DMS53 treated with DMSO at 0.1 percent for 48 hours (cell line): ENCODE measurements around the gene LZTFL1.

ENCODE experiments used
- DNase-seq: peaks from one replicate; lab custom pipeline; 2025; ENCODE audit not compliant: unreplicated experiment; lab: John Stamatoyannopoulos, UW

Gene LZTFL1

DNA sequence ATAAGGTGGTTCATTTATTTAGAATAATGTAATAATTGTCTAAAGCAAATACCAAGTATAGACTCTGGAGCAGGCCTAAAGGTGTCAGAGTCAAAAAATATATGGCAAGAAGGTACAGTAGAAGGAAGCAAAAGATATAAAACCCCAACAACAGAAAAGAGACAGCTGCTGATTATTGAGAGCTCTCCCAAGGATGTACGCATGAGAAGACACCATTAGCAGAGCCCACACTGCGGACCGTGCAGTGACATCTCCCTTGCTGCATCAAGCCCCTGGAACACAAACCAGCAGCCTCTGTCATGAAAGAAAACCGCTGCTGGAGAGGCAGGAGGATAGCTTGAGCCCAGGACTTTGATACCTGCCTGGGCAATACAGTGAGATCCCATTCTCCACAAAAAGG is 27.6 kb downstream of the LZTFL1 start:
- DNase-seq = no peak

DNA sequence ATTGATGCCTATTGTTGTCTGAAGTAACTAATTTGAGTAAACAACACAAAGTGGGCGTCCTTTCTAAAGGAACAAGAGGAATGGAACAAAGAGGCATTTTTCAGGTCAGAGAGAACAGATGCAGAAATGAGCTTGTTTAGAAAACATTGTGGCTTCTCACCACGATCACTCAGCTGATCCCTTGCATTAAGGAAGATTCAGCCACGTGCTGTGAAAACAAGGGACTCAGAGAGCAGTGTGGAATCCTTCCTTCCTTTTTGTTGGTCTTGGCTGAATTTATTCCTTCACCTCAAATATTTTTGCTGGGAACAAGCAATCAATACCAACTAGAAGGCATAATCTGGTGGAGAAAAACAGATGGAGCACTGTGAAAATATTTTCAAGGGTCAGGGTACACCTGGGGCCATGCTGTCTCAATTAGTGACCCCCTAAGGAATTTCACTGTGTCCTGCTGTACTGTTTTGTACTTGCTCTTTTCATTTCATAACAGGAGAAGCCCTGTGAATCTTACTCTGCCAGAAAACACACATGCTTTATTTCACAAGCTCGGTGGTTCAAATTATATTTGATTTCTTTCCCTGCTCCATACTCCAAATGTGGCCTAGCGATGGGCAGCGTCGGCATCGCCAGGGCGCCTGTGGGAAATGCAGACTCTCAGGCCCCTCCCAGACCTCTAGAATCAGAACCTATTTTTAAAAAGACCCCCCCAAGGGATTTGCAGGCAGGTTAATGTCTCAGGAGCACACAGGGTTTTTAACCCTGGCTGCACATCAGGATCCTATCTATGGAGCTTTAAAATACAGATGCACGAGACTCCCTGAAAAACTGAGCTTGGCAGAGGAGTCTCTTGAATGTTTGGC is 34.0 kb downstream of the LZTFL1 start:
- DNase-seq = peak; percentile 9

DNA sequence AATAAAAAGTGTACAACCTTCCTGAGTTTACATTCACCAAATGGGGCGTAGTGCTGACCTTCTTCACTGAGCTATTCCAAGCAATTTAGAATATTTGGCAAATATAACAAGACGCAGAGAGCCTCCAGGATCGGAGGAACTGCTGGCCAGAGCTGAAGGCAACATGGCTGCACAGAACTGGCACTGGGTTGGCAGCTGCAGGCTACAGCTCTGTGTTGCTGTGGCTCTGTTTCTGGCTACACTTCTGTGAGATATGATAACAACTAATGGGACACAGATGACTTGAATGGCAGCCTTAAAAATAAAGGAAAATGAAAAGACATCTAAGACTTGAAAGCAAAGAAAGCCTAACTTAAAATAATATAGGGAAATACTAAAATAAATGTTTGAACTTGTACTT is 34.8 kb downstream of the LZTFL1 start:
- no peak for DNase-seq

DNA sequence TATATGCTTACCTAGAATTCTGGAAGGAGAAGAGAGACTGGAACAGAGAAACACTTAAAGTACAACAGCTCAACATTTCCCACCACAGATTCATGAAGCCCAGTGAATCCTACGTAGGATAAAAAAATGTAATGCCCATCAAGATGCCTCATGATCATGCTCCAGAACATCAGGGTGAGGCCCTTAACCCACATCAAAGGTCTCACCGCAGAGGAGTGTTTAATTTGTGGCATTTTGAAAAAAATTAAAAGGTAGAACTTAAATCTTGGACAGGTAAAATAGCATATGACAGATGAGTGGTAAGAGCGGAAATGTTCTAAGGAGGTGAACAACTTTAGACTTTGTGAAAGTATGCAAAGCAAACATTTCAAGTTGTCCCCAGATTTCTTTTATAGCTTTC is 35.8 kb downstream of the LZTFL1 start:
- DNase-seq = no peak

DNA sequence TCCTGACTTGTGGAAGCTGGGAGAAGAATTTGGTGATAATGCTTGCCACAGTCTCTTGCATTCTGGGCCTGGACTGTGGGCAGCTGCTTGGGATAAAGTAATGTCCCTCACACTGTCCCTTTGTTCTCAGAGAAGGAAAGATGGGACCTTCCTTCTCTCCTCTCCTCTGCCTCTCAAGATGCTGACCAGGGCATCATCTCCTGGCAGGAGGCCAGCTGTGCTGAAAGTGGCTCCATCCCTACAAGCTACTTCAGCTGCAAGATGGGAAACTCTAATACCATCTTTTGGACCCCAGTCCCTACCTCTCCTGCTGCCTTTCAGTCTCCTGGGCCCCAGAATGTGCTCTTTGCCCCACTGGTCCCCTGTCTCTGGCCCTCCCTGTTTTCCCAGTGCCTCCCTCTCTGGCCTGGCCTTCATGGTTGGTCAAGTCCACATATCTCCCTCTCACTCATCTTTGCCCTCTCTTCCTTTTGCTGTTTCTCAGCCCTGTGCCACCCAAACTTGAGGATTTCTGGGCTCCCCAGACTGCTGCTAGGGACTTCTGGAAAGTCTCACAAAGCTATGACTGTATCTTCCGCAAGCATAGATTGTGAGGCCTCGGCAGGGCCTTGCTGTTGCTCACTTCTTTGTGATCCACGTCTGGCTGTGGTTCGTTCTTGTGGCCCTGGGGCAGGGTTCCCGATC is 38.5 kb downstream of the LZTFL1 start:
- no peak for DNase-seq

DNA sequence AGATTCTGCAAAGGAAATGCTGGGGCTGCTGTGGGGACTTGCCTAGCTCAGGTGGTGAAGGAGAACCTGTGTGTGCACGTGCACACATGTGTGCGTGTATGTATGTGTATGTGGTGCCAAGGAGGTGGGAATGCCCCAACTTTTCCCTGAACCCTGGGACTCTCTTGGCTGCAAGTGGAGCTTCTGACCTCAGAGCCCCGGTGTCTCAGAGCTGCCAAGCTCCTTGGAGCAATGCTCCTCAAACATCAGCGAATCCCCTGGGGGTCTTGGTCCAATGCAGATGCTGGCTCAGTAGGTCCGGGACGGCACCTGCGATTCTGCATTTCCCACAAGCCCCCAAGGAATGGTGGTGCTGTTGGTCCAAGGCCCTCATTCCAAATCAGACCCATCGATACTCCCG is 39.8 kb downstream of the LZTFL1 start:
- DNase-seq = no peak

DNA sequence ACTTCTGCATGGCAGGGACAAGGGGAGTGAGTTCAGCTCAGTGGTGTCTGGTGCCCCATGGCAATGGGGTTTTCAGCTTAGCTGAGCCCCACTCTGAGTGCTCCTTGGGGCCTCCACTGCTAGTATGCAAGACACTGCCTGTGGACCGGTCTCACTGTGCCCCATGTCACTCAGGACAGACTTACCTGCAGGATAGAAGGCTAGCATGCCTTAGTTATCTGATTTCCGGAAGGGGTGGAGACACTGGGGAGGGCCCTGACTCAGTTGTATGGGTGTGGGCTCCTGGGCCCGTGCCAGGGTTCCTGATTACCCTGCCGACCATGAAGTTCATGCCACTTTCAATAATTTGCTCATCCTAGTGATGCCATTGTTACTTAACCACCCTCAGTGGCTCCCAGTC is 41.3 kb downstream of the LZTFL1 start:
- no peak for DNase-seq

DNA sequence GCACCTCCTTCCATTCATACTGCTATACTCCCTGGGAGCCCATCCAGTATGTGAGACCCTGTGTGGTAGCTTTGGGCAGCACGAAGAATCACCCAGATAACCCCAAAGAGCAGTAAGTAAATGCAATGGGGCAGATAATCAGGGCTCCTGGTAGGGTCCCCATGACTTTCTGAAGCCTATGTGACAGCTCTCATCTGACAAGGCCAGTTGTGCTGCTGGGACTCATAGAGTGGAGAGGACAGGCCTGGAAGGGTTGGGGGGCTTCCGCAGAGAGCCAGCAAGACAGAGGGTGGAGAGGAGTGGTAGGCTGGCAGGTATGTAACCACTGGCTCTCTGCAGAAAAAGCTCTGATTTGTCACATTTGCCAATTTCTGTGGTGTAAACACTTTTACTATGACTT is 42.3 kb downstream of the LZTFL1 start:
- DNase-seq = no peak

DNA sequence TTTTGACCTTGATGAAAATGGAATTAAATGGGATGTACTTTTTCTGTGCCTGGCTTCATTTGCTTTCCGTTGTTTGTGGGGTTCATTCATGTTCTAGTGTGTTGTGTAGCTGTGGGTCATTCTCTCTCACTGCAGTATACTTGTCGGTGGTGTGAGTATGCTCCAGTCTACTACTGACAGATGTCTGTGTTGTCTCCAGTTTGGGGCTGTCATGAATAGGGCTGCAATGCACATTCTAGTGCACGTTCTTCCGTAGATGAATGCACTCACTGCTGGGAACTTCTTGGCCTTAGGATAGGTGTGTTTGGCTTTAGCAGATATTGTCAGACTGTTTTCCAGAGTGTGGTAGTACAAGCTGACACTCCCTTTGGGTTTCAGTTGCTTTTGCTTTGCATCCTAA is 43.9 kb downstream of the LZTFL1 start:
- DNase-seq = no peak

DNA sequence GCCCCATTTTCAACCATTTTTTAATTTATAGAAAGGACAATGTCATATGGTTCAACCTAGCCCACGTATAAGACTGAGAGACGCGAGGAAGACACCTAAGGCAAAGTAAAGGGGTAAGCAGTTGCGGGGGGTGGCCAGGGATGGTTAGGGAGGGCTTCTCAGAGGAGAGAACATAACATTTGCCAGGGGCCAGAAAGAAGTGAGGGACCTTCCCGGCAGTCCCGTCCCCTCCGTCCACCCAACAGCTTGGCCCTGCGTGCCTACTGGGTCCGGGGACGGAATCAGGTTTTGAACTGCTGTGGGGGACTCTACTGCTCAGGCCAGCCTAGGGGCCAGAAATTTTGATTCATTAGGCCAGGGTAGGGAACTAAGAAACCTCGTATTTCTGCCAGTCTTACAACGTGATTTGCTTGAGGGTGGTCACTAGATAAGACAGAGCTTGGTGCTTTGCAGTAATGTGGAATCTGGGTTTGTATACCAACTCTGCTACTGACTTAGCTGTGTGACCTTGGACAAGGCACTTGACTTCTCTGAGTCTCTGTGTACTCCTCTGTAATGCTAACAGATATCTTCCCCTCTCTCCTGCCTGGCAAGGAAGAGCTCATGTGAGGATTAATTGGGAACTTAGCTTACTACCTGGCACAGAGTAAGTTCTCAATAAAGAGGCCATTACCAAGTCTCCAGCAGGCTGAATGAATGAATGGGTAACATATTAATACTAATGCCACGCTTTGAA is 44.8 kb downstream of the LZTFL1 start:
- DNase-seq = no peak

DNA sequence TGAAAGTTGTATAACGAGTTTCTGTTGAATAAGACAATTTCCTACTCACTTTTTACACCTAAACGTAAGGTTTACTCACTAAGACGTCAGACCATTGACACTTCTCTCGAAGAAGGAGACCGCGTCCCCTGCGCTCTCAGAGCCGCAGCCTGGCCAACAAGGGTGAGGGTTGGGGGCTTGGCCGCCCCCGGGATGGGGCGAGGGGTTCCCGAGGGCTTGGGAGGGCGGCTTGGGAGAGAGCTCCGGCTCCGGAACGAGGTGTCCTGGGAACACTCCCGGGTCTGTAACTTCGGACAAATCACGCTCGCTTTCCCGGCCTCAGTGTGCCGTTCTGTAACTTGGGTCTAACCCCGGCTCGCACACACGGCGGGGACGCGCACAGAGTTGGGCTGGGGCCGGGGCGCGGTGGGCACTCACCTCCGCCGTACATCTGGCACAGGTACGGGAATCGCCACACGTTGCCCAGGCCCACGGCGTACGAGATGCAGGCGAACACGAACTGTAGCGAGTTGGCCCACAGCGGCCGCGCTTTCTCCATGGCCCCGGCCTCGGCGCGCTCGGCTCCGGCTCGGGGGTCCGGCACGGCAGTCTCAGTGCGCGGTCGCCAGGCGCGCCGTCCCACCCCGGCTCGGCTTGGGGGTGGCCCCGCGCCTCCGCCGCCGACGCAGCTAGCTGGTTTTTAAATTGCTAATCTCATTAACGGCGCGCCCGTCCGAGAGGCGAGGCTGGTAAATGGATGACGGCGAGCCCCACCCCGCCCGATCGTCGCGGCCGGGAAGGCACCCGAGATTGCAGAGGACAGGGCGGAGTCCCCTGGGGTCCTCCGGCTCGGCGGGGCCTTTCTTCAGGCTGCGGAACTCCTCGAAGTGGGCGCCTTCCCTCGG is 45.8 kb downstream of the LZTFL1 start, which contains the start of gene SLC6A20:
Gene SLC6A20 (minus strand): TSS at position 655 of the 884 bp plus-strand sequence. CDS start 117 bp downstream, at position 538.
- DNase-seq = no peak

DNA sequence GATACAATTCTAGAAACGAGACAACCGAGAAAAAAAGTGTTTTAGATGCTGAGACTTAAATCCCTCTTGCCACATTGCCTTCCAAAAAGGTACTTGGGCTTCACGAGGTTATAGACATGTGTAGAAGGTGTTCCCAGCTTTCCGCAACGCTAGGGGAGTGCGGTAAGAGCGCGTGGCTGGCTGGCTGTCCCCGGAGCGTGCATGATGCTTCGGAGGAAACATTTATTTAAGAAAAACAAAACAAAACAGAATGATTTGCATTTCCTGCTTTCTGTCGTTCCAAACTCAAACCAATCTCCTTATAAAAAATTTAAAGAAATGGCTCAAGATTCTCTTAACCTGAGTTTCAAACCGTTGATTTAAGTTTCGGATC is 46.4 kb downstream of the LZTFL1 start:
- DNase-seq = no peak

DNA sequence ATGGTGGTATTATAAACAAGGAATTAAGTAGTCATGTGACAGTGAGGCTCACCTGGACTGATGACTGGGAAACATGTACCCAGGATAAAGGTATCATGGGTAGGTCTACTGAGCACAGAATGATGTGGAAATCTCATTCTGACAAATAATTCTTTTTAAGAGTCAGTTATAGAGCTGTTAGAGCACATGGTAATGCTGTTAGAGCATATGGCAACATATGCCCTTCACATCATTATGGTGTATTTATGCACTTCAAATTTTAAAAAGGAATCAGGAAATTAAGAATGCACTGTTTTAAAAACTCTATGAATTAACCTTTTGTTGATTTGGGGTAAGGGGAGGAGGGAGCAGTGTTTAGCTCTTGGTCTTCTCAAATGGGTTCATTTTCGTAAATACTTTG is 47.3 kb downstream of the LZTFL1 start:
- no peak for DNase-seq

DNA sequence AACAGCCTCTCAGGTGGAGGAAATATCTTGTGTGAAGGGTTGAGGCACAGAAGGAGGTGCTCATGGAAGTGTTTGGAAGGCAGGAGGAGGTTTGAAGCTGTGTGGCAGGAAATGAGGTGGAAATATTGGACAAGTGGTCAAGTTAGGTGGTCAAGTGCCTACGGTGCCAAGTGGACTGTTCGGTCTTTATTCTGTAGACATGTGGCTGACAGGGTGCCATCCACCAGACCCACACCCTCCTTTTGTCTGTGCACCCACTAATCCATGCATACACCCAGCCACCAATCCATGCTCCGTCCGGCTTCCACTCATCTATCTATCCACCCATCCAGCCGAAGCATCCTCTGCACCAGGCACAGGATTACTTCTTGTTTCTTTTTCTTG is 47.8 kb downstream of the LZTFL1 start:
- no peak for DNase-seq

DNA sequence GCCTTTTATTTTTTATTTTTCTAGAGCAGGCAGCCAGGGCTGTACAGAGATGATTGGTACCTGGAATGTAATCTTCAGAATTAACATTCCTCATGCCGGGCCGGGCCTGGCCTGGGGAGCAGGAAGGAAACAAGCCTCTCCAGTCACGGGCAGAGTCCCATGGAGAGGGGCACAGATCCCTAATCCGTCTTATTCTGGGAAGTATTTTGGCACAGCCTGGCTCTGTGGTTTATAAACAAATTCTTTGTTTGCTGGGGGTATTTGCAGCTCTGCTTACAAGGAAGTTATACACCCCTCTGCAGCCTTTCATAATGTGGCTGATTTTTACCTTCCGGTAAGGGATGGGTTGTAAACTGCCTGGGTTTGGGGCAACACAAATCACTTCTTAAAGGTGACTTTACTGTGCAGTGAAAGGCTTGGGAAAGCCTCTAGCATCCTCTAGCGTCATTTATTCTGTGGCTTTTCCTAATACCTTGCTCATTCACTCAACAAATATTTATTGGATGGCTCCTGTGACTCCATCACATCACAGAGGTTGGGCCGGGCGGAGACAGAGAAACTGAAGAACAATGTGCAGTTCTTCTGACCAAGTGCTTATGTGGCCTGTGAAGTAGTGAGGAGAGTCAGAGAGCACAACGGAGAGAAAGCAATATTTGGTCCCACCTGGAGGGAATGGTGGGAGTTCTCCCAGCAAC is 48.3 kb downstream of the LZTFL1 start:
- no peak for DNase-seq

DNA sequence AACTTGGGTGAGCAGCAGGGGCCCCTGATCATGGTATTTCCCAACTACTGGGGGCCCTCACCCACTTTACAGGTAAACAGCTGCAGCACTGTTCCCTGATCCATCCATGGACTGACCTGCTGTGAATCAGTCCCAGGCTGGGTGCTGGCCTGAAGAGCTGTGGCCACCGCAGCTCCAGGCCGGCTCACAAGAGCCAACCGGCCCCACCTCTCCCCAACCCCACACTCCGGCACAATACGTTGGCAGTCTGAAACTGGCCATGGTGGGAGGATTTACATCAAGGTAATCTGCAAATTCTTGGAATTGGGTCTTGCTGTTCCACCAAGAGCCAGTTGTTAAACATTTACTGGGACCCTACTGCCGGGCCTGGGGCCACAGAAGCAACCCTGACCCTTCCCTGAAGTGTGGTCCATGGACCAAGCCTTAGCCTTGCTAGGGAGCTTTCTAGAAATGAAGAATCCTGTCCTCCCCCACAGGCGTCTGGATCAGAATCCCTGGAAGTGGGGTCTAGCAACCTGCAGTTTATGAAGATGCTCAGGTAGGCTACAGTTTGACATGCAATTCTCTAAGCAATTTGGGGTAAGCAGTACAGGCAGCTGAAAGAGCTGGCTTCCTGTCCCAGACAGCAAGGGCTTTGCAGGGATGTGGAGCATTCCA is 49.3 kb downstream of the LZTFL1 start:
- DNase-seq = no peak

DNA sequence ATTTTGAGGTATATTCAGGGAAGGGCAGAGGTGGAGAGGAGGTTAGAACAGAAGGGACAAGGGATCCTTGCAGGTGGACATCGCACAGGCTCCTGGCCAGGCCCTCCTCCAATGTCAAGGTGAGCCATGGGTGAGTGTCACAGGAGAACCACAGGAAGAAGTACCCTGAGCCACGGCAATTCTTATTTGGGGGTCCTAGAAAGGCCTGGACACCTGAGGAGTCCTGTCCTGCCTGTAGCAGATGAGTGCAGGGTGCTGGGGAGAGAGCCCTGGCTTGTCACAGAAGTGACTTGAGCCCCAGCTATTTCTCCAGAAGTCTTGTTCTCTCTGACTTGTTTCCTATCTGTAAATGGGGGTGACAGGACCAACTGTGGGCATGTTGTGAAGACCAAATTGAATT is 49.9 kb downstream of the LZTFL1 start:
- no peak for DNase-seq

DNA sequence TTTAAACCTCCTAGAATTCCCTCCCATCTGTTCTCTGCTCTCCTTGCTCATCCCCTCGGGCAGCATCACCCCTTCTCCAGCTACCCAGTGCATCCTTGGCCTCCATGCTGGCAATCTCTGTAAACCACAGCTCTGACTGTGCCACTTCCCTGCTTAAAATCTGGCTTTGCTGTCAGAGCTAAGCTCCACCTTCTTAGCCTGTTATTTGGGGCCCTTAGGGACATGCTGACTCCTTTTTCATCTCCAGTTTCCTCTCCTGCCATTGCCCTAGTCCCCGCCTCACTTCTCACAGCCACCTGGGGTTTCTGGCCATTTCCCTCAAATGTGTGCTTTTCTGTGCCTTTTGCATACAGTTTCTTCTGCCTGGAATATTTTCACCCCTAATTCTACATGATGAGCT is 51.3 kb downstream of the LZTFL1 start:
- DNase-seq = no peak

DNA sequence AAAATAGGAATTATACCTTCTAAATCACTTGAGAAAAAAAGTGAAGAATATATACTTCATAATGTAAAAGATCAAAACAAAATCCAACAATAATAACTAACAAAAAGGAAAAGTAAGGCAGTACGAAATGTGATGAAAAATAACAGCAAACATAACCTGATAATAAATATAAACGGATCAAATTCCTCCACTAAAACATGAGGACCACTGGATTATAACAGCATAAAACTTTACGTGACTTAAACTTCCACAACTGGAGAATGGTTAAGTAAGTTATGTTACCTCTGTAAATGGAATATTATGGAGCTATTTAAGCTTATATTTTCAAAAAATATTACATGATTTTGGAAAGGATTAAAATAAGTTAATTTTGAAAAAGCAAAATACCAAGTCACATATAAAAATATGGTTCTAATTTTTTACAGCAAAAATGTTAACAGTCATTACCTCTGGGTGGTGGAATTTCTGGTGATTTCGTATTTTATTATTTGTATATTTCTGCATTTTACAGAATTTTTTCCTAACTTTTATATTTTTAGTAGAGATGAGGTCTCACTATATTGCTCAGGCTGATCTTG is 52.6 kb downstream of the LZTFL1 start:
- DNase-seq = no peak
